NCI-H748 (cell line): ENCODE results near the gene KAT14.
"Not testable (repeated sequence)": the region's sequence is repeated elsewhere in the genome, so short reads cannot be mapped to it uniquely, and the experiment has no call there.

Experiments
- DNase-seq: peaks from one replicate; lab custom pipeline; 2025; ENCODE audit not compliant: unreplicated experiment; lab: John Stamatoyannopoulos, UW

The KAT14 gene

GRCh38 chr20:18218280-18218679 is 80.6 kb downstream of the KAT14 start:
- no peak for DNase-seq

GRCh38 chr20:18223409-18223808 is 85.7 kb downstream of the KAT14 start:
- no peak for DNase-seq

GRCh38 chr20:18224968-18225568 is 87.4 kb downstream of the KAT14 start:
- no peak for DNase-seq

- DNase-seq = no peak
Measured at GRCh38 chr20:18225632-18226031, 88.0 kb downstream of the KAT14 start.

GRCh38 chr20:18226741-18227140 is 89.1 kb downstream of the KAT14 start:
- DNase-seq = not testable (repeated sequence)

- no peak for DNase-seq
Measured at GRCh38 chr20:18233408-18233943, 95.8 kb downstream of the KAT14 start.
